Measurements from ENCODE around the gene ZKSCAN2.

The ZKSCAN2 gene

GRCh38 chr16:25257470-25257955 is at the start of gene ZKSCAN2:
ZKSCAN2 (minus strand) TSS chr16:25257845; CDS start chr16:25257127, 718 bp downstream.
- DNase-seq = peak; percentile 66

GRCh38 chr16:25299792-25300590 is 42.3 kb upstream of the ZKSCAN2 start:
- no peak for DNase-seq

- DNase-seq = no peak
Measured at GRCh38 chr16:25298165-25298872, 40.7 kb upstream of the ZKSCAN2 start.

GRCh38 chr16:25297151-25297787 is 39.6 kb upstream of the ZKSCAN2 start:
- no peak for DNase-seq

- DNase-seq = no peak
Measured at GRCh38 chr16:25291580-25291979, 33.9 kb upstream of the ZKSCAN2 start.

GRCh38 chr16:25289466-25289865 is 31.8 kb upstream of the ZKSCAN2 start:
- DNase-seq = no peak

GRCh38 chr16:25279491-25279890 is 21.8 kb upstream of the ZKSCAN2 start:
- no peak for DNase-seq

GRCh38 chr16:25271421-25271820 is 13.8 kb upstream of the ZKSCAN2 start:
- DNase-seq = no peak

GRCh38 chr16:25270577-25270976 is 12.9 kb upstream of the ZKSCAN2 start:
- DNase-seq = no peak

- no peak for DNase-seq
Measured at GRCh38 chr16:25269879-25270278, 12.2 kb upstream of the ZKSCAN2 start.

- DNase-seq = no peak
Measured at GRCh38 chr16:25265968-25266367, 8.3 kb upstream of the ZKSCAN2 start.

GRCh38 chr16:25264597-25264996 is 7.0 kb upstream of the ZKSCAN2 start:
- no peak for DNase-seq

- DNase-seq = no peak
Measured at GRCh38 chr16:25260416-25260815, 2.8 kb upstream of the ZKSCAN2 start.

- no peak for DNase-seq
Measured at GRCh38 chr16:25258861-25259179, 1.2 kb upstream of the ZKSCAN2 start.

- DNase-seq = peak; percentile 64
Measured at GRCh38 chr16:25257956-25258860, 563 bp upstream of the ZKSCAN2 start.

- DNase-seq = no peak
Measured at GRCh38 chr16:25256695-25257469, 763 bp downstream of the ZKSCAN2 start.

- DNase-seq = no peak
Measured at GRCh38 chr16:25253322-25253721, 4.3 kb downstream of the ZKSCAN2 start.

- no peak for DNase-seq
Measured at GRCh38 chr16:25250467-25250866, 7.2 kb downstream of the ZKSCAN2 start.

- no peak for DNase-seq
Measured at GRCh38 chr16:25235991-25236390, 21.7 kb downstream of the ZKSCAN2 start.

- no peak for DNase-seq
Measured at GRCh38 chr16:25228372-25228771, 29.3 kb downstream of the ZKSCAN2 start.

GRCh38 chr16:25224731-25225319 is 32.8 kb downstream of the ZKSCAN2 start:
- DNase-seq = no peak
